AG04450 (cell line): ENCODE results near the gene CRYBG2. TPM values are rescaled to one million over a fixed set of nuclear protein-coding genes. Genes with fewer than 3 reads are reported as not detected.

Experiments used
- CTCF ChIA-PET: fragments of 300-600, 350-600 bp; formaldehyde crosslinking; extraction: SDS; loops from one replicate; lab custom pipeline; 2022; ENCODE audit warnings: antibody characterized with exemption, inconsistent platforms; lab: Charles Lee
- POLR2A ChIA-PET: fragments of 350-600 bp; formaldehyde crosslinking; extraction: SDS; loops from one replicate; lab custom pipeline; 2021; ENCODE audit warnings: antibody characterized with exemption, inconsistent platforms; lab: Yijun Ruan, JAX
- DNase-seq: peaks from one replicate; pipeline ENCODE4 v3.0.0-alpha.2; 2011; ENCODE audit warnings: low read depth, low spot score
- H3K27ac ChIP-seq: one replicate; pipeline ENCODE4 v1.5.1; 2012; ENCODE audit warnings: low read depth, low read length, control low read depth
- H3K27me3 ChIP-seq: one replicate; pipeline ENCODE4 v1.6.0; 2012; ENCODE audit warnings: low read length; ENCODE audit not compliant: control insufficient read depth, insufficient read depth
- H3K4me3 ChIP-seq: 2 replicates; pipeline ENCODE4 v1.5.1; 2011; ENCODE audit warnings: mild to moderate bottlenecking, low read depth, low read length, control low read depth
- H3K9me3 ChIP-seq: 2 replicates; pipeline ENCODE4 v1.5.1; 2012; ENCODE audit warnings: low read length; ENCODE audit not compliant: control insufficient read depth, insufficient read depth
- polyA plus RNA-seq: library from polyadenylated mRNA; depleted of rRNA; stranded (reverse); fragments of >200 nt; gene quantifications from 2 replicates; pipeline ENCODE4 v1.2.3, GENCODE V29; 2011
- TF ChIP-seq, protein P1 (sequence below): IDR thresholded peaks from 2 replicates; pipeline ENCODE4 v1.5.1; 2011; ENCODE audit warnings: low read depth, low read length, control low read depth, inconsistent platforms

The CRYBG2 gene
- polyA plus RNA-seq, 1 experiment, result not detected

DNA sequence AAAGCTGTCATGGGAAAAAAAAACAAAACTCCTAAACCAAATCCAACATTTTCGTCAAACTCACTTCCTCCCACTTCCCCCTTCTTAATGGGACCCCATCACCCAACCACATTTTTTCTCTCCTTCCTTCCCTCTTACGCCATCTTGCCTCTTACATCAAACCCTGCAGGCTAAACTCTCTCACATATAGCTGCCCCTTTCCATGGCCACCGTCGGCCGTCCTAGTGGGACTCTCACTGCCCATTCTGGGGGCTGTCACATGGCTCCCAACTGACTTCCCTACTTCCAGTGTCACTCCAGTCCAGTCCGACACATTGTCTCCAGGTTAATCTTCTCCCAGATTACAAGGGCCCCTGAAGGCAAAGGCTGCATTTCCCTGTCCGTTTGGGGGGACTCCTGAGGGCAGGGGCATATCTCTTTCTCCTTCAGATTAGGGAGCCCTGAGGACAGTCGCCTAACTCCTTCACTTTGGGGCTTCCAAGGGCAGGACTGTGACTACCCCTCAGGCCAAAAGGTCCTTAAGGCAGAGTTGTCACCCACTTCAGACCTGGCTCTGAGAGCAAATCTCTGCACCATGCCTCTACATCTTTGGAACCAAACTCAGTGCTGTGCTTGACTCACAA, 48.2 kb downstream of the CRYBG2 start:
- no peaks in the 10 kb centered on the region for H3K27me3 ChIP-seq
- H3K4me3 ChIP-seq, result peak overlapping the region; percentile 93
- H3K9me3 ChIP-seq, result peaks cover 4% of the 10 kb centered on the region; the same call in 1 of the 2 replicates
- POLR2A ChIA-PET, result no interaction called here
- DNase-seq, result no peak
- TF ChIP-seq, protein P1, sequence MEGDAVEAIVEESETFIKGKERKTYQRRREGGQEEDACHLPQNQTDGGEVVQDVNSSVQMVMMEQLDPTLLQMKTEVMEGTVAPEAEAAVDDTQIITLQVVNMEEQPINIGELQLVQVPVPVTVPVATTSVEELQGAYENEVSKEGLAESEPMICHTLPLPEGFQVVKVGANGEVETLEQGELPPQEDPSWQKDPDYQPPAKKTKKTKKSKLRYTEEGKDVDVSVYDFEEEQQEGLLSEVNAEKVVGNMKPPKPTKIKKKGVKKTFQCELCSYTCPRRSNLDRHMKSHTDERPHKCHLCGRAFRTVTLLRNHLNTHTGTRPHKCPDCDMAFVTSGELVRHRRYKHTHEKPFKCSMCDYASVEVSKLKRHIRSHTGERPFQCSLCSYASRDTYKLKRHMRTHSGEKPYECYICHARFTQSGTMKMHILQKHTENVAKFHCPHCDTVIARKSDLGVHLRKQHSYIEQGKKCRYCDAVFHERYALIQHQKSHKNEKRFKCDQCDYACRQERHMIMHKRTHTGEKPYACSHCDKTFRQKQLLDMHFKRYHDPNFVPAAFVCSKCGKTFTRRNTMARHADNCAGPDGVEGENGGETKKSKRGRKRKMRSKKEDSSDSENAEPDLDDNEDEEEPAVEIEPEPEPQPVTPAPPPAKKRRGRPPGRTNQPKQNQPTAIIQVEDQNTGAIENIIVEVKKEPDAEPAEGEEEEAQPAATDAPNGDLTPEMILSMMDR, result no peak
- peak overlapping the region; percentile 31 for H3K27ac ChIP-seq
- CTCF ChIA-PET, result interaction anchor here (1.0 to 2.6 kb wide), 5 partner anchors 16 to 112 kb away, joined by 3 to 15 read pairs (median 3); no protein-coding TSS in a partner anchor

DNA sequence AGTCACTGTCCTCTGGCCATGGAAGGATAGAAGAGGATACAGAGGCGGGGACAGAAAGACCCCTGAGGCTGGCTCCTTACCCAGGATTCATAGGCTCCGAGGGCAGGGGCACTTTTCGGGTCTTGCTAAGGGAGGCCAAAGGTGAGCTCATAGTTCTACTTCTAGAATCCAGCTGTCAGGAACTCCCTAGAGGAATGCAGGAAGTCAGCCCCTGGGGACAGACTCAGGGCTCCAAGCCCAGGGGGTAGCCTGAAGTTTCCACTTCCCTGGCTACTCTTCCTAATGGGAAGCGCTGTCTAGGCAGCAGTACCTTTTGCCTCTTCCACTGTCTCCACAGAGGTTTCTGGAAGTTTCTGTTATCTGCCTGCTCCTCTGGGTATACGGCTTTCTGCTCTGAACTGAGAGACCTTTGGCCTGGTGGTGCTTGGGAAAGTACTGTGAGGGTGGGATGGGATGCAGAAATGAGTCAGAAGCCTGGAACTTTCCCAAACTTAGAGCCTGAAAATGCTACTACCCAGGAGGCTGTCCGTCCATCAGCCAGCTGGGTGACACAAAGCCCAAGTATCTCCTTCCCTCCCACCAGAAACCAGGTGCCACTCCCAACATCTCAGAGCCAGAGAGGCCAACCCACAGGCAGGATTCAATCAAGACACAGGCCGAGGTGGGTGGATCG, 51.1 kb downstream of the CRYBG2 start:
- peaks cover 4% of the 10 kb centered on the region; the same call in 1 of the 2 replicates for H3K9me3 ChIP-seq
- CTCF ChIA-PET, result interaction anchor here (1.2 kb wide), 2 partner anchors 19 to 115 kb away, joined by 3 read pairs; no protein-coding TSS in a partner anchor

DNA sequence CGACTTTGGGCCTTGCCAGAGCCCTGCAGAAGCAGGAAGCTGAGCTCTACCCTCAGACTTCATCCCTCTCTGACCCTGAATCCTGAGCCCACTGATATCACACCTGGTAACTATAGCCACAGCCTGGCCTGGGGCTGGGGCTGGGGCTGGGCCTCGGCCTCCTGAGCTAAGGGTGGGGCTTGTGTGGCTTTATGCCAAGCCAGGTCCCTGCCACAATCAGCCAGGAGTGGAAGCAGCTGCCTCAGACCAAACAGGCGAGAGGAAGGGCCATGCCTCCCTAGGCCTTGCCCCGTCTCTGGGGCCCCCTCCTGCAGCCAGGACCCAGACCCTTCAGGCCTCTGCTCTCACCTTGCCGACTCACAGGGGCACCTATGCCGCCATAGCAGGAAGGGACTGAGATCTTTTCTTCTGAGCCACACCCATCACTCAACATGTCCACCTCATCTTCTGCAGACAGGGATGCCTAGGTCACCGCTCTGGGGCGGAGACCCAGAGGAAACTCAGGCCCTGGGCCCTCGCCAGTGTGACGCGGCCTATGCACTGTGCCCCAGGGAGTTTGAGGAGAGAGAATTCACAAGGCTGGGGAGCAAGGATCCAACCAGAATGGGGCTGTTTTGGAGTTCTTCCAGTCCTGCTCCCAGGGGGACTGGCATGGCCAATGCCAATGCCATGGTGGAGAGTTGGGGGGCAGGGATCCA, 53.2 kb downstream of the CRYBG2 start:
- ChIA-PET POLR2A (interaction anchor here (1.2 kb wide), 1 partner anchor 15 kb away, joined by 4 read pairs; no protein-coding TSS in a partner anchor), CTCF (interaction anchor here (2.2 kb wide), 1 partner anchor 20 kb away, joined by 8 read pairs; no protein-coding TSS in a partner anchor)
- Histone ChIP-seq H3K9me3 (no peaks in the 10 kb centered on the region), H3K27ac (no peak overlapping the region), H3K27me3 (no peaks in the 10 kb centered on the region), H3K4me3 (no peak overlapping the region)
- DNase-seq, result no peak
- TF ChIP-seq, protein P1, result no peak

More for the DNA sequence above, 51.1 kb downstream of the CRYBG2 start:
- TF ChIP-seq, protein P1, result no peak
- Histone ChIP-seq H3K4me3 (no peak overlapping the region), H3K27ac (peak overlapping the region; percentile 61), H3K27me3 (no peaks in the 10 kb centered on the region)
- peak; percentile 32 for DNase-seq
- POLR2A ChIA-PET, result no interaction called here

DNA sequence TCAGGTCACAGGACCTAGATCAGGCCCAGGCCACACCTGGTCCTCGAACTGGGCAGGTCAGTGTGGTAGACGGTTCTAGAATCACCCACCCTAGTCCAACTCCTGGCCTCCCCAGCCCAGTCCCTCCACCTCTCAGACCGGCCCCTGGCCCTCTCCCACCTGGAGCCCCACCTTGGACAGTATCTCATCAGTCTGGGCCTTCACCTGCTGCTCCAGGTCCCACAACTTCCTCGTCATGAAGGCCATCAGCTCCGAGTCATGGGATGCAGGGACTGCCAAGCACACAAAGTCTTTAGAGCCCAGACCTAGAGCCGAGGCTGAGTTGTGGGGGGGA, 56.2 kb downstream of the CRYBG2 start:
- Histone ChIP-seq H3K27me3 (no peaks in the 10 kb centered on the region), H3K9me3 (no peaks in the 10 kb centered on the region), H3K4me3 (no peak overlapping the region), H3K27ac (no peak overlapping the region)
- TF ChIP-seq, protein P1, result no peak
- ChIA-PET CTCF (no interaction called here), POLR2A (interaction anchor here (1.1 kb wide), 1 partner anchor 22 kb away, joined by 3 read pairs; no protein-coding TSS in a partner anchor)
- DNase-seq, result no peak
